ENCODE measurements around the gene AACS. TPM values are rescaled to one million over a fixed set of nuclear protein-coding genes. Genes with fewer than 3 reads are reported as not detected.

The AACS gene
- total RNA-seq, 1 experiment from 2014 or later, result 54.0 TPM

DNA sequence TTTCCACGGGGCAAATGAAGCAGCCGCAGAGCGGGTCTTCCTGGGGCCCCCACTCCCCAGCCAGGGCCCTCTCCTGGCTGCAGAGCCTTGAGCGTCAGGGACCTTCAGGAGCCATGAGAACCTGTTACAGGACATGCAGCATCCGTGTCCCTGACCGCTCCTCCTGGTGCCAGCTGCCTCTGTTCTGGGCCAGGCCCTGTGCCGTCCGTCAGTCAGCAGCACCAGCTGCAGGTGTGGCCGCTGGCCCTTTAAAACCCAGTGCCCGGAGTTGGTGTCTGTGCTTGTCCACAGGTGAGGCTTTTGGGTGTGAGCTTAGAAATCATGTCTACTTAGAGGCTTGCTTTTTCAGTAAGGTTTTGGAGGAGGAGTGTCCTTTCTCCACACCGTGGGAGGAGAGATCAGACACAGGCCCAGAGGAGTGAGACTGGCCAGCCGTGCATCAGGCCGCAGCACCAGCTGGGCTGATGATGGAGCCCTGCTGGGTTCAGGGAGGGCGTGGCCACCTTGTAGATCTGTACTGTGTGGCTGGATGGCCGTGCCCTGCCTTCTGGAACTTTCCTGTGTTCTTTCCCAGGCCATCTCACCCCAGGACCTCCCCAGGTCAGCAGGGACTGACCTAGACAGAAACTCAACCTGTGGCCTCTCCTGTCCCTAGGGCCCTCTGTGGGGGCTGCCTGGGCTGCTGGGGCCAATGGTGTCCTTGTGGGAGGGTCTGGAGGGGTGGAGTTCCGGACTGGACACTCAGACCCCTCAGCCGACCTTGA lies 27.1 kb downstream of the AACS start:
- no peaks in the 10 kb centered on the region for H3K9me3 Mint-ChIP-seq
- no peak overlapping the region for H3K4me3 Mint-ChIP-seq
- no peak for DNase-seq (ENCODE audit: low spot score)
- H3K27ac Mint-ChIP-seq, result peak overlapping the region; percentile 78; the same call in 1 of the 2 replicates
- POLR2A ChIA-PET, result no interaction called here
- peaks cover 10% of the 10 kb centered on the region for H3K36me3 Mint-ChIP-seq
- H3K4me1 Mint-ChIP-seq, result 0 out of 2 replicates have a peak, but pooled peaks cover 3% of the 10 kb centered on the region
- no peaks in the 10 kb centered on the region for H3K27me3 Mint-ChIP-seq (ENCODE audit: low read depth)
- no peak for ATAC-seq
- TF ChIP-seq ZNF396 (CRISPR knock-in tag; IDR thresholded peaks at IDR 0.05; ENCODE audit: borderline replicate concordance) (no peak), JUN (CRISPR knock-in tag; IDR thresholded peaks at IDR 0.05) (no peak), FOXP1 (CRISPR knock-in tag; IDR thresholded peaks at IDR 0.05; ENCODE audit: borderline replicate concordance) (no peak), MYBL2 (CRISPR knock-in tag; IDR thresholded peaks at IDR 0.05) (no peak), SOX15 (CRISPR knock-in tag; IDR thresholded peaks at IDR 0.05) (no peak), FOXP4 (CRISPR knock-in tag; IDR thresholded peaks at IDR 0.05) (no peak), CREM (CRISPR knock-in tag; IDR thresholded peaks at IDR 0.05) (no peak), FOXK1 (CRISPR knock-in tag; IDR thresholded peaks at IDR 0.05) (no peak), HMGXB4 (CRISPR knock-in tag; IDR thresholded peaks at IDR 0.05) (no peak), GTF2I (CRISPR knock-in tag; conservative IDR thresholded peaks at IDR 0.05) (no peak), GRHL2 (CRISPR knock-in tag; IDR thresholded peaks at IDR 0.05; ENCODE audit: insufficient replicate concordance, severe bottlenecking) (no peak), ZNF263 (CRISPR knock-in tag; IDR thresholded peaks at IDR 0.05; ENCODE audit: low read depth) (no peak)
- TF ChIP-seq, protein P1, sequence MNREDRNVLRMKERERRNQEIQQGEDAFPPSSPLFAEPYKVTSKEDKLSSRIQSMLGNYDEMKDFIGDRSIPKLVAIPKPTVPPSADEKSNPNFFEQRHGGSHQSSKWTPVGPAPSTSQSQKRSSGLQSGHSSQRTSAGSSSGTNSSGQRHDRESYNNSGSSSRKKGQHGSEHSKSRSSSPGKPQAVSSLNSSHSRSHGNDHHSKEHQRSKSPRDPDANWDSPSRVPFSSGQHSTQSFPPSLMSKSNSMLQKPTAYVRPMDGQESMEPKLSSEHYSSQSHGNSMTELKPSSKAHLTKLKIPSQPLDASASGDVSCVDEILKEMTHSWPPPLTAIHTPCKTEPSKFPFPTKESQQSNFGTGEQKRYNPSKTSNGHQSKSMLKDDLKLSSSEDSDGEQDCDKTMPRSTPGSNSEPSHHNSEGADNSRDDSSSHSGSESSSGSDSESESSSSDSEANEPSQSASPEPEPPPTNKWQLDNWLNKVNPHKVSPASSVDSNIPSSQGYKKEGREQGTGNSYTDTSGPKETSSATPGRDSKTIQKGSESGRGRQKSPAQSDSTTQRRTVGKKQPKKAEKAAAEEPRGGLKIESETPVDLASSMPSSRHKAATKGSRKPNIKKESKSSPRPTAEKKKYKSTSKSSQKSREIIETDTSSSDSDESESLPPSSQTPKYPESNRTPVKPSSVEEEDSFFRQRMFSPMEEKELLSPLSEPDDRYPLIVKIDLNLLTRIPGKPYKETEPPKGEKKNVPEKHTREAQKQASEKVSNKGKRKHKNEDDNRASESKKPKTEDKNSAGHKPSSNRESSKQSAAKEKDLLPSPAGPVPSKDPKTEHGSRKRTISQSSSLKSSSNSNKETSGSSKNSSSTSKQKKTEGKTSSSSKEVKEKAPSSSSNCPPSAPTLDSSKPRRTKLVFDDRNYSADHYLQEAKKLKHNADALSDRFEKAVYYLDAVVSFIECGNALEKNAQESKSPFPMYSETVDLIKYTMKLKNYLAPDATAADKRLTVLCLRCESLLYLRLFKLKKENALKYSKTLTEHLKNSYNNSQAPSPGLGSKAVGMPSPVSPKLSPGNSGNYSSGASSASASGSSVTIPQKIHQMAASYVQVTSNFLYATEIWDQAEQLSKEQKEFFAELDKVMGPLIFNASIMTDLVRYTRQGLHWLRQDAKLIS (CRISPR knock-in tag; IDR thresholded peaks at IDR 0.05; ENCODE audit: borderline replicate concordance), result no peak
- TF ChIP-seq, protein P2, sequence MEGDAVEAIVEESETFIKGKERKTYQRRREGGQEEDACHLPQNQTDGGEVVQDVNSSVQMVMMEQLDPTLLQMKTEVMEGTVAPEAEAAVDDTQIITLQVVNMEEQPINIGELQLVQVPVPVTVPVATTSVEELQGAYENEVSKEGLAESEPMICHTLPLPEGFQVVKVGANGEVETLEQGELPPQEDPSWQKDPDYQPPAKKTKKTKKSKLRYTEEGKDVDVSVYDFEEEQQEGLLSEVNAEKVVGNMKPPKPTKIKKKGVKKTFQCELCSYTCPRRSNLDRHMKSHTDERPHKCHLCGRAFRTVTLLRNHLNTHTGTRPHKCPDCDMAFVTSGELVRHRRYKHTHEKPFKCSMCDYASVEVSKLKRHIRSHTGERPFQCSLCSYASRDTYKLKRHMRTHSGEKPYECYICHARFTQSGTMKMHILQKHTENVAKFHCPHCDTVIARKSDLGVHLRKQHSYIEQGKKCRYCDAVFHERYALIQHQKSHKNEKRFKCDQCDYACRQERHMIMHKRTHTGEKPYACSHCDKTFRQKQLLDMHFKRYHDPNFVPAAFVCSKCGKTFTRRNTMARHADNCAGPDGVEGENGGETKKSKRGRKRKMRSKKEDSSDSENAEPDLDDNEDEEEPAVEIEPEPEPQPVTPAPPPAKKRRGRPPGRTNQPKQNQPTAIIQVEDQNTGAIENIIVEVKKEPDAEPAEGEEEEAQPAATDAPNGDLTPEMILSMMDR (IDR thresholded peaks at IDR 0.05), result no peak
- TF ChIP-seq, protein P3, sequence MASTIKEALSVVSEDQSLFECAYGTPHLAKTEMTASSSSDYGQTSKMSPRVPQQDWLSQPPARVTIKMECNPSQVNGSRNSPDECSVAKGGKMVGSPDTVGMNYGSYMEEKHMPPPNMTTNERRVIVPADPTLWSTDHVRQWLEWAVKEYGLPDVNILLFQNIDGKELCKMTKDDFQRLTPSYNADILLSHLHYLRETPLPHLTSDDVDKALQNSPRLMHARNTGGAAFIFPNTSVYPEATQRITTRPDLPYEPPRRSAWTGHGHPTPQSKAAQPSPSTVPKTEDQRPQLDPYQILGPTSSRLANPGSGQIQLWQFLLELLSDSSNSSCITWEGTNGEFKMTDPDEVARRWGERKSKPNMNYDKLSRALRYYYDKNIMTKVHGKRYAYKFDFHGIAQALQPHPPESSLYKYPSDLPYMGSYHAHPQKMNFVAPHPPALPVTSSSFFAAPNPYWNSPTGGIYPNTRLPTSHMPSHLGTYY (CRISPR knock-in tag; IDR thresholded peaks at IDR 0.05), result no peak
- CTCF ChIA-PET, result no interaction called here

Measured in WTC11 (cell line).